Measurements from ENCODE around the gene UPK3BL2. TPM values are rescaled to one million over a fixed set of nuclear protein-coding genes. Genes with fewer than 3 reads are reported as not detected.
"Not testable (repeated sequence)": the region's sequence is repeated elsewhere in the genome, so short reads cannot be mapped to it uniquely, and the experiment has no call there.

UPK3BL2 gene
- total and polyA plus RNA-seq, 5 donors = 2.7 to 8.3 (median 6.2) TPM

DNA sequence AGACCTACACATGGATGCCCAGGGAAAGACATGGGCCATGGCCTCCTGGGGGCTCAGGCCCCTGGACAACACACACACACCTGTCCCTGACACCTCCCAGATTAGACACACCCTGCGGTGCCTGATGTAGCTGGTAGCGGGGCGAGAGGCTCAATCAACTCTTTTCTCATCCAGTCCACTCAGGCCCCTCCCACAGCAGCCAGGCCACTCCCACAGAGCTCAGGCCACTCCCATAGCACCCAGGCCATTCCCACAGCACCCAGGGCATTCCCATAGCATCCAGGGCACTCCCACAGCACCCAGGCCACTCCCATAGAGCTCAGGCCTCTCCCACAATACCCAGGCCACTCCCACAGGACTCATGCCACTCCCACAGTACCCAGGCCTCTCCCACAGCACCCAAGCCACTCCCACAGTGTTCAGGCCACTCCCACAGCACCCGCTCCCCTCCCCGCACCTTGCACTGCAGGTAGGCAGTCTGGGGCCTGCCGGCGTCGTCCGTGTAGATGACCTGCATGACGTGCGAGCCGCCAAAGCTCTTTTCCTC is 52.9 kb downstream of the UPK3BL2 start:
- intact Hi-C loops (cut with DNase I); H3K27ac ChIP-seq (ENCODE audit: low read length); H3K4me1 ChIP-seq (ENCODE audit: control insufficient read depth, insufficient read depth, low read length); H3K4me3 ChIP-seq (ENCODE audit: low read length); H3K9me3 ChIP-seq (ENCODE audit: control insufficient read depth, low read length); H3K27me3 ChIP-seq (ENCODE audit: control insufficient read depth, insufficient read depth): not testable (repeated sequence)
- ATAC-seq (peak; percentile 48 to 75), DNase-seq (peak; percentile 50 to 82 (median 79))
- WGBS = 80% methylated on average over 3 of the region's 12 CpGs

Other genes with a start within 250 kb of the UPK3BL2 start
- gene SPDYE6, start 187.3 kb downstream of the UPK3BL2 start, total RNA-seq = not detected
- 0.18 TPM for gene SPDYE6, start 187.3 kb downstream of the UPK3BL2 start, polyA plus RNA-seq
- gene PRKRIP1, start 147.3 kb downstream of the UPK3BL2 start, total RNA-seq = 10 to 100 TPM; 14.6 to 20.5 (median 15.3) TPM
- 17.7 TPM for gene PRKRIP1, start 147.3 kb downstream of the UPK3BL2 start, polyA plus RNA-seq
- 1 to 10 TPM; 3.6 to 7.4 (median 4.8) TPM for gene ORAI2, start 110.1 kb downstream of the UPK3BL2 start, total RNA-seq
- 2.9 TPM for gene ORAI2, start 110.1 kb downstream of the UPK3BL2 start, polyA plus RNA-seq
- gene ALKBH4, start 78.8 kb downstream of the UPK3BL2 start, total RNA-seq = 1 to 10 TPM; 7.6 to 9.2 (median 8.3) TPM
- 7.3 TPM for gene ALKBH4, start 78.8 kb downstream of the UPK3BL2 start, polyA plus RNA-seq
- gene LRWD1, start 78.7 kb downstream of the UPK3BL2 start, total RNA-seq = 10 to 100 TPM in 3 of 4 donors, 1 to 10 TPM in 1; 9.7 to 14.2 (median 11.0) TPM
- 8.5 TPM for gene LRWD1, start 78.7 kb downstream of the UPK3BL2 start, polyA plus RNA-seq
- 10 to 100 TPM; 51.0 to 63.0 (median 58.8) TPM for gene POLR2J, start 64.8 kb downstream of the UPK3BL2 start, total RNA-seq
- gene POLR2J, start 64.8 kb downstream of the UPK3BL2 start, polyA plus RNA-seq = 176 TPM
- gene RASA4B, start 25.9 kb downstream of the UPK3BL2 start, total RNA-seq = 10 to 100 TPM in 2 of 4 donors, 1 to 10 TPM in 2; 3.8 to 12.8 (median 9.4) TPM
- 5.8 TPM for gene RASA4B, start 25.9 kb downstream of the UPK3BL2 start, polyA plus RNA-seq
- gene SPDYE2, start 7.5 kb upstream of the UPK3BL2 start, total RNA-seq = not detected
- gene SPDYE2, start 7.5 kb upstream of the UPK3BL2 start, polyA plus RNA-seq = 0.09 TPM
- gene POLR2J3, start 28.9 kb upstream of the UPK3BL2 start, total RNA-seq = 10 to 100 TPM; 10.2 to 17.3 (median 12.3) TPM
- gene POLR2J3, start 28.9 kb upstream of the UPK3BL2 start, polyA plus RNA-seq = 54.8 TPM
- gene RASA4, start 73.1 kb upstream of the UPK3BL2 start, total RNA-seq = 10 to 100 TPM; 10.5 to 27.2 (median 22.7) TPM
- 14.2 TPM for gene RASA4, start 73.1 kb upstream of the UPK3BL2 start, polyA plus RNA-seq
- 10 to 100 TPM in 2 of 4 donors, 1 to 10 TPM in 2; 5.1 to 22.6 (median 9.9) TPM for gene UPK3BL1, start 99.1 kb upstream of the UPK3BL2 start, total RNA-seq
- gene UPK3BL1, start 99.1 kb upstream of the UPK3BL2 start, polyA plus RNA-seq = 24.2 TPM
- not detected for gene SPDYE2B, start 106.6 kb upstream of the UPK3BL2 start, total RNA-seq
- not detected for gene SPDYE2B, start 106.6 kb upstream of the UPK3BL2 start, polyA plus RNA-seq
- gene POLR2J2, start 128.0 kb upstream of the UPK3BL2 start, total RNA-seq = 1 to 10 TPM; 3.5 to 5.1 (median 4.1) TPM
- gene POLR2J2, start 128.0 kb upstream of the UPK3BL2 start, polyA plus RNA-seq = 2.8 TPM
- 1 to 10 TPM; 5.6 to 7.5 (median 6.6) TPM for gene FAM185A, start 205.3 kb upstream of the UPK3BL2 start, total RNA-seq
- 4.2 TPM for gene FAM185A, start 205.3 kb upstream of the UPK3BL2 start, polyA plus RNA-seq